GM12801 (cell line): ENCODE measurements around the gene CIDEC.

Experiments
- CTCF ChIP-seq: IDR thresholded peaks from one replicate; pipeline ENCODE4 v1.5.1; 2011; ENCODE audit warnings: control low read depth; ENCODE audit not compliant: insufficient read length; ENCODE audit errors: extremely low read depth

The CIDEC gene

GRCh38 chr3:9834520-9835380, 45.3 kb downstream of the CIDEC start:
- TF ChIP-seq CTCF, result no peak

- no peak for TF ChIP-seq CTCF
These were observed 47.0 kb downstream of the CIDEC start for GRCh38 chr3:9833078-9833477.

GRCh38 chr3:9831253-9831652, 48.8 kb downstream of the CIDEC start:
- TF ChIP-seq CTCF, result no peak

- no peak for TF ChIP-seq CTCF
These were observed 51.0 kb downstream of the CIDEC start for GRCh38 chr3:9828801-9829755.

GRCh38 chr3:9826815-9827573, 53.1 kb downstream of the CIDEC start:
- TF ChIP-seq CTCF, result no peak

- TF ChIP-seq CTCF, result no peak
These were observed 54.5 kb downstream of the CIDEC start for GRCh38 chr3:9825451-9826040.
